Liver (tissue), 9 donors: ENCODE data around the gene COG2. TPM values are rescaled to one million over a fixed set of nuclear protein-coding genes. Genes with fewer than 3 reads are reported as not detected.

Experiments used
- DNase-seq: peaks from one replicate; pipeline ENCODE4 v3.0.0-alpha.2; 2017; ENCODE audit warnings: low spot score
- H3K27ac ChIP-seq, 2 donors: one replicate each; pipeline ENCODE4 v1.7.0; 2013; ENCODE audit warnings: inconsistent platforms in 2 of 2, low read length in 2 of 2, control low read depth in 1 of 2, low read depth in 1 of 2, mild to moderate bottlenecking in 1 of 2
- H3K27me3 ChIP-seq, 4 donors: one replicate each; pipeline versions ENCODE4 v1.6.1 to v1.7.0; 2013; ENCODE audit warnings: low read length in 3 of 4, inconsistent platforms in 1 of 4, mild to moderate bottlenecking in 1 of 4, moderate library complexity in 1 of 4; ENCODE audit not compliant: control insufficient read depth in 4 of 4, insufficient read depth in 4 of 4
- H3K36me3 ChIP-seq, 4 donors: one replicate each; pipeline versions ENCODE4 v1.6.1 to v1.7.0; 2013; ENCODE audit warnings: low read length in 3 of 4, mild to moderate bottlenecking in 3 of 4, low read depth in 1 of 4, moderate library complexity in 1 of 4; ENCODE audit not compliant: control insufficient read depth in 4 of 4, insufficient read depth in 3 of 4
- H3K4me1 ChIP-seq, 4 donors: one replicate each; pipeline versions ENCODE4 v1.6.1 to v1.7.0; 2013; ENCODE audit warnings: low read length in 3 of 4, mild to moderate bottlenecking in 3 of 4, moderate library complexity in 1 of 4; ENCODE audit not compliant: control insufficient read depth in 4 of 4, insufficient read depth in 4 of 4
- H3K4me3 ChIP-seq, 3 donors: one replicate each; pipeline versions ENCODE4 v1.6.1 to v1.7.0; 2013; ENCODE audit warnings: low read length in 3 of 3, control low read depth in 1 of 3, low read depth in 1 of 3, mild to moderate bottlenecking in 1 of 3
- H3K9ac ChIP-seq, 2 donors: one replicate each; pipeline ENCODE4 v1.7.0; 2013; ENCODE audit warnings: low read length in 2 of 2, mild to moderate bottlenecking in 2 of 2, moderate library complexity in 2 of 2, control low read depth in 1 of 2, low read depth in 1 of 2
- H3K9me3 ChIP-seq, 4 donors: one replicate each; pipeline versions ENCODE4 v1.6.1 to v1.7.0; 2013; ENCODE audit warnings: low read length in 3 of 4; ENCODE audit not compliant: control insufficient read depth in 4 of 4
- FOXA1 ChIP-seq: IDR thresholded peaks from 2 replicates; pipeline ENCODE4 v1.6.1; 2016; ENCODE audit warnings: antibody characterized with exemption
- FOXA2 ChIP-seq: IDR thresholded peaks from 2 replicates; pipeline ENCODE4 v1.6.1; 2016; ENCODE audit warnings: antibody characterized with exemption
- GABPA ChIP-seq, 2 donors: IDR thresholded peaks in 1 of 2; conservative IDR thresholded peaks in 1 of 2; 2 replicates each; pipeline ENCODE4 v1.6.1; 2016; ENCODE audit warnings: antibody characterized with exemption in 2 of 2, mild to moderate bottlenecking in 1 of 2, moderate library complexity in 1 of 2
- HNF4A ChIP-seq, 2 donors: conservative IDR thresholded peaks; 2 replicates each; pipeline ENCODE4 v1.6.1; 2016; ENCODE audit warnings: antibody characterized with exemption in 2 of 2, mild to moderate bottlenecking in 2 of 2
- HNF4G ChIP-seq: IDR thresholded peaks from 2 replicates; pipeline ENCODE4 v1.6.1; 2016; ENCODE audit warnings: antibody characterized with exemption
- JUND ChIP-seq, 2 donors: IDR thresholded peaks; 2 replicates each; pipeline ENCODE4 v1.6.1; 2016; ENCODE audit warnings: antibody characterized with exemption in 2 of 2
- RAD21 ChIP-seq, 2 donors: IDR thresholded peaks; 2 replicates each; pipeline ENCODE4 v1.6.1; 2016; ENCODE audit warnings: antibody characterized with exemption in 2 of 2, mild to moderate bottlenecking in 2 of 2
- RXRA ChIP-seq, 2 donors: IDR thresholded peaks; 2 replicates each; pipeline ENCODE4 v1.6.1; 2017 to 2018; ENCODE audit warnings: antibody characterized with exemption in 2 of 2, mild to moderate bottlenecking in 1 of 2
- SP1 ChIP-seq: IDR thresholded peaks from 2 replicates; pipeline ENCODE4 v1.6.1; 2018; ENCODE audit warnings: antibody characterized with exemption, mild to moderate bottlenecking
- TAF1 ChIP-seq: conservative IDR thresholded peaks from 2 replicates; pipeline ENCODE4 v1.6.1; 2016; ENCODE audit warnings: antibody characterized with exemption, mild to moderate bottlenecking
- WGBS: extraction: QIAGEN DNeasy Blood & Tissue Kit; methylation state at CpG from one replicate; pipeline ENCODE4 v1.1.7; 2013; 5-methylcytosine and 5-hydroxymethylcytosine counted together
- polyA plus RNA-seq, 2 donors: library from polyadenylated mRNA; stranded (reverse) in 1 of 2; unstranded in 1 of 2; fragments of 200-250 nt in 1 of 2; fragments of >200 nt in 1 of 2; fragmentation: Nextera tagmentation in 1 of 2; extraction: Ambion mirVana in 1 of 2; gene quantifications; one replicate each; pipeline versions ENCODE4 v1.2.1 to v1.2.3, GENCODE V29; 2013 to 2015
- total RNA-seq, 2 donors: library from RNA; depleted of rRNA; stranded (reverse); fragments of >200 nt; gene quantifications; one replicate each; pipeline ENCODE4 v1.2.3, GENCODE V29; 2014
- TF ChIP-seq, protein P1 (sequence below): IDR thresholded peaks from 2 replicates; pipeline ENCODE4 v1.6.1; 2016; ENCODE audit warnings: antibody characterized with exemption
- TF ChIP-seq, protein P2 (sequence below): fragments of 150-350 bp; IDR thresholded peaks from 2 replicates; pipeline ENCODE4 v1.5.1; 2017; ENCODE audit warnings: improper control_type of control experiment, low read depth, low read length; ENCODE audit not compliant: missing input control
- TF ChIP-seq, protein P3 (sequence below): IDR thresholded peaks from 2 replicates; pipeline ENCODE4 v1.6.1; 2016; ENCODE audit warnings: antibody characterized with exemption, mild to moderate bottlenecking
- TF ChIP-seq, protein P4 (sequence below): IDR thresholded peaks from 2 replicates; pipeline ENCODE4 v1.6.1; 2016; ENCODE audit warnings: antibody characterized with exemption
- TF ChIP-seq, protein P5 (sequence below): IDR thresholded peaks from 2 replicates; pipeline ENCODE4 v1.6.1; 2016; ENCODE audit warnings: antibody characterized with exemption
- donor health status: healthy.
- donor health status: healthy.
- donor health status: healthy.
- donor health status: healthy.
- donor health status: healthy.

COG2 gene
- total and polyA plus RNA-seq, 4 donors: 6.4 to 16.1 (median 14.3) TPM

DNA sequence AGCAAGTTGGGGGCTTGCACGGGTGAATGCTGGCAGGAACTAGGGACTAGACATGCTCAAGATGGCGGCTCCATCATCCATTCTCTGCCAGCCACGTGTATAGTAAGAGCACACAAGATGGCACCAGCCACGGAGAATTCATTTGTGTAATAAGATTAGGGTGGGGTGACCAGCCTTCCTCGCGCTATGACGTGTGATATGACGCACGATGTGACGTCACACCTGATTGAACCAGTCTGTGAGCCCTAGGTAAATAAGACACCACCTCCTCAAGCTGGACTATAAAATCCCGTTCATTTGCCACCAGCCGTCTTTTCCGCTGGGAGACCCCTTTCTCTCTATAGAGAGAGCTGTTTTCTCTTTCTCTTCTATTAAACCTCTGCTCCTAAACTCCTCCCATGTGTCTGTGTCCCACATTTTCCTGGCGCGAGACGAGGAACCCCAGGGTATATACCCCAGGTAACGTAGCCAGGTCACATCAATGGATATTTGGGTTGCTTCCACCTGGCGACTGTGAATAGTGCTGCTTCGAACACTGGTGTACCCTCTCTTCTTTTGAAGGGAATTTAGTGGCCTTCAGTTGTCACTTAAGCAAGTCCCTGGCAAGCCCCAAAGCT is 18.1 kb upstream of the COG2 start:
- TF ChIP-seq, protein P1, sequence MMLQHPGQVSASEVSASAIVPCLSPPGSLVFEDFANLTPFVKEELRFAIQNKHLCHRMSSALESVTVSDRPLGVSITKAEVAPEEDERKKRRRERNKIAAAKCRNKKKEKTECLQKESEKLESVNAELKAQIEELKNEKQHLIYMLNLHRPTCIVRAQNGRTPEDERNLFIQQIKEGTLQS: no peak
- no peak for TF ChIP-seq GABPA (IDR thresholded peaks at IDR 0.05 in 1 of 2, conservative IDR thresholded peaks at IDR 0.05 in 1 of 2)
- TF ChIP-seq, protein P2, sequence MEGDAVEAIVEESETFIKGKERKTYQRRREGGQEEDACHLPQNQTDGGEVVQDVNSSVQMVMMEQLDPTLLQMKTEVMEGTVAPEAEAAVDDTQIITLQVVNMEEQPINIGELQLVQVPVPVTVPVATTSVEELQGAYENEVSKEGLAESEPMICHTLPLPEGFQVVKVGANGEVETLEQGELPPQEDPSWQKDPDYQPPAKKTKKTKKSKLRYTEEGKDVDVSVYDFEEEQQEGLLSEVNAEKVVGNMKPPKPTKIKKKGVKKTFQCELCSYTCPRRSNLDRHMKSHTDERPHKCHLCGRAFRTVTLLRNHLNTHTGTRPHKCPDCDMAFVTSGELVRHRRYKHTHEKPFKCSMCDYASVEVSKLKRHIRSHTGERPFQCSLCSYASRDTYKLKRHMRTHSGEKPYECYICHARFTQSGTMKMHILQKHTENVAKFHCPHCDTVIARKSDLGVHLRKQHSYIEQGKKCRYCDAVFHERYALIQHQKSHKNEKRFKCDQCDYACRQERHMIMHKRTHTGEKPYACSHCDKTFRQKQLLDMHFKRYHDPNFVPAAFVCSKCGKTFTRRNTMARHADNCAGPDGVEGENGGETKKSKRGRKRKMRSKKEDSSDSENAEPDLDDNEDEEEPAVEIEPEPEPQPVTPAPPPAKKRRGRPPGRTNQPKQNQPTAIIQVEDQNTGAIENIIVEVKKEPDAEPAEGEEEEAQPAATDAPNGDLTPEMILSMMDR: no peak
- no peak for TF ChIP-seq RXRA (IDR thresholded peaks at IDR 0.05)
- no peak for TF ChIP-seq SP1
- TF ChIP-seq, protein P3, sequence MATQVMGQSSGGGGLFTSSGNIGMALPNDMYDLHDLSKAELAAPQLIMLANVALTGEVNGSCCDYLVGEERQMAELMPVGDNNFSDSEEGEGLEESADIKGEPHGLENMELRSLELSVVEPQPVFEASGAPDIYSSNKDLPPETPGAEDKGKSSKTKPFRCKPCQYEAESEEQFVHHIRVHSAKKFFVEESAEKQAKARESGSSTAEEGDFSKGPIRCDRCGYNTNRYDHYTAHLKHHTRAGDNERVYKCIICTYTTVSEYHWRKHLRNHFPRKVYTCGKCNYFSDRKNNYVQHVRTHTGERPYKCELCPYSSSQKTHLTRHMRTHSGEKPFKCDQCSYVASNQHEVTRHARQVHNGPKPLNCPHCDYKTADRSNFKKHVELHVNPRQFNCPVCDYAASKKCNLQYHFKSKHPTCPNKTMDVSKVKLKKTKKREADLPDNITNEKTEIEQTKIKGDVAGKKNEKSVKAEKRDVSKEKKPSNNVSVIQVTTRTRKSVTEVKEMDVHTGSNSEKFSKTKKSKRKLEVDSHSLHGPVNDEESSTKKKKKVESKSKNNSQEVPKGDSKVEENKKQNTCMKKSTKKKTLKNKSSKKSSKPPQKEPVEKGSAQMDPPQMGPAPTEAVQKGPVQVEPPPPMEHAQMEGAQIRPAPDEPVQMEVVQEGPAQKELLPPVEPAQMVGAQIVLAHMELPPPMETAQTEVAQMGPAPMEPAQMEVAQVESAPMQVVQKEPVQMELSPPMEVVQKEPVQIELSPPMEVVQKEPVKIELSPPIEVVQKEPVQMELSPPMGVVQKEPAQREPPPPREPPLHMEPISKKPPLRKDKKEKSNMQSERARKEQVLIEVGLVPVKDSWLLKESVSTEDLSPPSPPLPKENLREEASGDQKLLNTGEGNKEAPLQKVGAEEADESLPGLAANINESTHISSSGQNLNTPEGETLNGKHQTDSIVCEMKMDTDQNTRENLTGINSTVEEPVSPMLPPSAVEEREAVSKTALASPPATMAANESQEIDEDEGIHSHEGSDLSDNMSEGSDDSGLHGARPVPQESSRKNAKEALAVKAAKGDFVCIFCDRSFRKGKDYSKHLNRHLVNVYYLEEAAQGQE: no peak
- TF ChIP-seq, protein P4, sequence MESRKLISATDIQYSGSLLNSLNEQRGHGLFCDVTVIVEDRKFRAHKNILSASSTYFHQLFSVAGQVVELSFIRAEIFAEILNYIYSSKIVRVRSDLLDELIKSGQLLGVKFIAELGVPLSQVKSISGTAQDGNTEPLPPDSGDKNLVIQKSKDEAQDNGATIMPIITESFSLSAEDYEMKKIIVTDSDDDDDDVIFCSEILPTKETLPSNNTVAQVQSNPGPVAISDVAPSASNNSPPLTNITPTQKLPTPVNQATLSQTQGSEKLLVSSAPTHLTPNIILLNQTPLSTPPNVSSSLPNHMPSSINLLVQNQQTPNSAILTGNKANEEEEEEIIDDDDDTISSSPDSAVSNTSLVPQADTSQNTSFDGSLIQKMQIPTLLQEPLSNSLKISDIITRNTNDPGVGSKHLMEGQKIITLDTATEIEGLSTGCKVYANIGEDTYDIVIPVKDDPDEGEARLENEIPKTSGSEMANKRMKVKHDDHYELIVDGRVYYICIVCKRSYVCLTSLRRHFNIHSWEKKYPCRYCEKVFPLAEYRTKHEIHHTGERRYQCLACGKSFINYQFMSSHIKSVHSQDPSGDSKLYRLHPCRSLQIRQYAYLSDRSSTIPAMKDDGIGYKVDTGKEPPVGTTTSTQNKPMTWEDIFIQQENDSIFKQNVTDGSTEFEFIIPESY: no peak
- no peak for TF ChIP-seq HNF4A (conservative IDR thresholded peaks at IDR 0.05)
- no peaks in the 10 kb centered on the region for H3K9me3 ChIP-seq
- 95% methylated on average over 19 of the region's 19 CpGs for WGBS

DNA sequence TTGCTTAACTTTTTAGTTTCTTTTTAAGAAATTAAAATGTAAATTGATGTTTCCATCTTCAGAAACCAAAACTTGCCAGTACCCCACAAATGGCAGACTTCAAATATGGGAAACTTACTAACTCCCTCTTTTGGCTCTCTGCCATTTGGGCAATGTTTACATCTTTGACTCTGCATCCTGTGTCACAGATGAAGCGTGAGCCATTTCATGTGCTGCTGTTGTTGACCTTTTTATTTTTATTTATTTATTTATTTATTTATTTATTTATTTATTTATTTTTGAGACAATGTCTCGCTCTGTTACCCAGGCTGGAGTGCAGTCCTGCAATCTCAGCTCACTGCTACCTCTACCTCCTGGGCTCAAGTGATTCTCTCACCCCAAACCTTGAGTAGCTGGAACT is 16.0 kb upstream of the COG2 start:
- no peak for DNase-seq
- 81% methylated on average over 2 of the region's 2 CpGs for WGBS
- Histone ChIP-seq H3K27me3 (no peaks in the 10 kb centered on the region), H3K9ac (no peak overlapping the region), H3K36me3 (no peaks in the 10 kb centered on the region), H3K4me3 (no peak overlapping the region), H3K4me1 (no peaks in the 10 kb centered on the region), H3K27ac (no peak overlapping the region), H3K9me3 (no peaks in the 10 kb centered on the region)
- TF ChIP-seq RAD21 (IDR thresholded peaks at IDR 0.05) (no peak), HNF4A (conservative IDR thresholded peaks at IDR 0.05) (no peak), SP1 (no peak), JUND (IDR thresholded peaks at IDR 0.05) (no peak), FOXA2 (no peak), RXRA (IDR thresholded peaks at IDR 0.05) (no peak), TAF1 (no peak), FOXA1 (no peak), HNF4G (no peak)
- TF ChIP-seq, protein P2: no peak
- TF ChIP-seq, protein P3: no peak
- TF ChIP-seq, protein P5, sequence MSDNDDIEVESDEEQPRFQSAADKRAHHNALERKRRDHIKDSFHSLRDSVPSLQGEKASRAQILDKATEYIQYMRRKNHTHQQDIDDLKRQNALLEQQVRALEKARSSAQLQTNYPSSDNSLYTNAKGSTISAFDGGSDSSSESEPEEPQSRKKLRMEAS: no peak
- TF ChIP-seq, protein P1: no peak

More for the DNA sequence above, 18.1 kb upstream of the COG2 start:
- Histone ChIP-seq H3K4me3 (no peak overlapping the region), H3K27ac (no peak overlapping the region), H3K27me3 (no peaks in the 10 kb centered on the region), H3K36me3 (no peaks in the 10 kb centered on the region), H3K9ac (no peak overlapping the region), H3K4me1 (no peaks in the 10 kb centered on the region)
- no peak for DNase-seq
